Measurements from ENCODE around the gene MRPL55. TPM values are rescaled to one million over a fixed set of nuclear protein-coding genes. Genes with fewer than 3 reads are reported as not detected.

The MRPL55 gene
- total RNA-seq, 1 donor from 2014 or later, result 38.1 TPM

GRCh38 chr1:228059634-228060457 lies 49.3 kb downstream of the MRPL55 start:
- Histone ChIP-seq H3K27ac (ENCODE audit: low read depth, low read length) (no peak overlapping the region), H3K36me3 (ENCODE audit: control insufficient read depth in 3 of 3, insufficient read depth in 3 of 3, low read length in 3 of 3) (no peaks in the 10 kb centered on the region), H3K27me3 (ENCODE audit: control insufficient read depth in 3 of 3, insufficient read depth in 3 of 3, low read length in 3 of 3) (peaks cover 63 to 71% (median 64%) of the 10 kb centered on the region in 3 donors), H3K4me1 (ENCODE audit: control insufficient read depth in 3 of 3, insufficient read depth in 3 of 3, low read length in 3 of 3) (peaks cover 0 to 6% (median 5%) of the 10 kb centered on the region in 3 donors), H3K4me3 (ENCODE audit: low read length in 3 of 3) (no peak overlapping the region), H3K9me3 (ENCODE audit: control insufficient read depth in 3 of 3, low read length in 3 of 3) (peaks cover 0 to 2% (median 0%) of the 10 kb centered on the region in 3 donors), H3K9ac (ENCODE audit: low read depth in 1 of 3, low read length in 3 of 3) (no peak overlapping the region)

GRCh38 chr1:228058949-228059633 lies 50.0 kb downstream of the MRPL55 start:
- Histone ChIP-seq H3K4me1 (ENCODE audit: control insufficient read depth in 3 of 3, insufficient read depth in 3 of 3, low read length in 3 of 3) (peaks cover 0 to 6% (median 5%) of the 10 kb centered on the region in 3 donors), H3K36me3 (ENCODE audit: control insufficient read depth in 3 of 3, insufficient read depth in 3 of 3, low read length in 3 of 3) (no peaks in the 10 kb centered on the region), H3K9ac (ENCODE audit: low read depth in 1 of 3, low read length in 3 of 3) (no peak overlapping the region), H3K27me3 (ENCODE audit: control insufficient read depth in 3 of 3, insufficient read depth in 3 of 3, low read length in 3 of 3) (peaks cover 59 to 65% (median 59%) of the 10 kb centered on the region in 3 donors), H3K9me3 (ENCODE audit: control insufficient read depth in 3 of 3, low read length in 3 of 3) (peaks cover 0 to 2% (median 0%) of the 10 kb centered on the region in 3 donors), H3K27ac (ENCODE audit: low read depth, low read length) (no peak overlapping the region), H3K4me3 (ENCODE audit: low read length in 3 of 3) (no peak overlapping the region)

- H3K36me3 ChIP-seq (ENCODE audit: control insufficient read depth in 3 of 3, insufficient read depth in 3 of 3, low read length in 3 of 3), result no peaks in the 10 kb centered on the region
Measured at GRCh38 chr1:228058172-228058948, 50.7 kb downstream of the MRPL55 start.

More at GRCh38 chr1:228058172-228058948, 50.7 kb downstream of the MRPL55 start:
- H3K4me1 ChIP-seq (ENCODE audit: control insufficient read depth in 3 of 3, insufficient read depth in 3 of 3, low read length in 3 of 3), result peaks cover 0 to 6% (median 5%) of the 10 kb centered on the region in 3 donors
- no peak overlapping the region for H3K27ac ChIP-seq (ENCODE audit: low read depth, low read length)
- H3K4me3 ChIP-seq (ENCODE audit: low read length in 3 of 3), result no peak overlapping the region
- peaks cover 52 to 59% (median 55%) of the 10 kb centered on the region in 3 donors for H3K27me3 ChIP-seq (ENCODE audit: control insufficient read depth in 3 of 3, insufficient read depth in 3 of 3, low read length in 3 of 3)
- peaks cover 0 to 2% (median 0%) of the 10 kb centered on the region in 3 donors for H3K9me3 ChIP-seq (ENCODE audit: control insufficient read depth in 3 of 3, low read length in 3 of 3)
- no peak overlapping the region for H3K9ac ChIP-seq (ENCODE audit: low read depth in 1 of 3, low read length in 3 of 3)

Small RNAs within 50 kb of the gene (small RNA-seq; reads per million reads assigned to genes)
- gene AL359510.1, result not detected

Other genes starting within 250 kb of the MRPL55 start
- 2.1 TPM for gene WNT9A, start 161.4 kb downstream of the MRPL55 start, total RNA-seq
- gene WNT3A, start 102.3 kb downstream of the MRPL55 start, total RNA-seq, result not detected
- gene ARF1, start 26.6 kb downstream of the MRPL55 start, total RNA-seq, result 101 TPM
- gene C1orf35, start 6.0 kb downstream of the MRPL55 start, total RNA-seq, result 4.7 TPM
- 165 TPM for gene GUK1, start 31.0 kb upstream of the MRPL55 start, total RNA-seq
- 1.6 TPM for gene GJC2, start 40.6 kb upstream of the MRPL55 start, total RNA-seq
- 3.1 TPM for gene IBA57, start 56.5 kb upstream of the MRPL55 start, total RNA-seq
- 460 TPM for gene OBSCN, start 98.7 kb upstream of the MRPL55 start, total RNA-seq

Data from skeletal muscle tissue (tissue), 5 donors.